ENCODE data around the gene ALKBH5. TPM values are rescaled to one million over a fixed set of nuclear protein-coding genes. Genes with fewer than 3 reads are reported as not detected.

The ALKBH5 gene
- total and polyA plus RNA-seq, 10 of the 15 experiments (the other 5 are each of a cell fraction or from before 2014, with no cell fraction given) = 13.7 to 99.9 (median 52.4) TPM

DNA sequence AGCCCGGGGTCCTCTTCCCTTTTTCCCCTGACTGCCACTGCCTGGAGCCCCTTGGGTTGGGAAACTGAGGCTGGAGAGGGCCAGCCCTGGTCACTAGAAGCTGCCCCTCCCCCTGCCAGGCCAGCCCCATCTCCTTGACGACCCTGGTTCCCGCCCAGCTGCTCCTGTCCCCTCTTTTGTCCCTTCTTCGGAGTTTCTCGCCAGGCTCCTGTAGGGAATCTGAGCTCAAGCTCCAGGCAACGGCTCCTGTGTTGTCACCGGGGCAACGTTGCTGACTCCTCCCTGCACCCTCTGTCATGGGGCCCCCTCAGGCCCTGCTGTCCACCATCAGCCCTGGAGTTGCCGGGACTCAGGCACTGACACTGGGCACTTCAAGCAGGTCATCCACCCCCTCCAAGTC lies 47.5 kb downstream of the ALKBH5 start:
- POLR2A ChIA-PET = no interaction called here

More for the DNA sequence above, 47.5 kb downstream of the ALKBH5 start:
- BruUV-seq (replicated peaks) = no TSS peak
- Histone ChIP-seq H3K27me3 (replicated peaks in 1 of 2; ENCODE audit: control insufficient read depth in 2 of 2, insufficient read depth in 2 of 2, low read length in 1 of 2) (no peaks in the 10 kb centered on the region), H4K20me1 (ENCODE audit: control insufficient read depth, insufficient read depth) (no peaks in the 10 kb centered on the region), H3K4me3 (no peak overlapping the region), H3K4me2 (ENCODE audit: control insufficient read depth, insufficient read depth) (no peak overlapping the region), H3K79me2 (ENCODE audit: control insufficient read depth, insufficient read depth, low read length) (no peaks in the 10 kb centered on the region), H3K4me1 (ENCODE audit: control insufficient read depth, insufficient read depth, low read length) (no peaks in the 10 kb centered on the region), H2AFZ (ENCODE audit: control insufficient read depth, low read depth, low read length) (no peak overlapping the region), H3K9me3 (replicated peaks; ENCODE audit: control insufficient read depth, insufficient read depth, low read length) (no peaks in the 10 kb centered on the region), H3K36me3 (ENCODE audit: control insufficient read depth in 2 of 2, insufficient read depth in 2 of 2, low read length in 1 of 2) (no peaks in the 10 kb centered on the region), H3K27ac (ENCODE audit: control insufficient read depth, insufficient read depth) (no peak overlapping the region), H3K9ac (ENCODE audit: control insufficient read depth, insufficient read depth, low read length) (no peak overlapping the region)
- ATAC-seq (no peak), DNase-seq (ENCODE audit: low read depth, low spot score) (no peak), FAIRE-seq (no peak)
- RAD21 ChIA-PET (ENCODE audit: unreplicated experiment) = no interaction called here
- in situ Hi-C loops (cut with MboI) (no loop called here), intact Hi-C loops (cut with micrococcal nuclease; ENCODE audit: unreplicated experiment) (no loop called here)
- CTCF ChIA-PET = no interaction called here
- WGBS (ENCODE audit: insufficient coverage, insufficient replicate concordance, low lambda C conversion rate, missing lambda C conversion rate) = 50% methylated on average over 9 of the region's 9 CpGs
- TF ChIP-seq EZH2 (IDR thresholded peaks at IDR 0.05; ENCODE audit: borderline replicate concordance, control insufficient read depth, low read depth, low read length) (no peak), MTA2 (IDR thresholded peaks at IDR 0.05; ENCODE audit: low read depth) (no peak), TCF7 (IDR thresholded peaks at IDR 0.05; ENCODE audit: borderline replicate concordance) (no peak), JUNB (IDR thresholded peaks at IDR 0.05) (no peak), BCLAF1 (IDR thresholded peaks at IDR 0.05) (no peak), TAF1 (IDR thresholded peaks at IDR 0.05; ENCODE audit: borderline replicate concordance, low read depth, low read length) (no peak), NR2C1 (IDR thresholded peaks at IDR 0.05) (no peak), RAD51 (IDR thresholded peaks at IDR 0.05) (no peak), BRCA1 (IDR thresholded peaks at IDR 0.05; ENCODE audit: low read depth, low read length) (no peak), NFYA (IDR thresholded peaks at IDR 0.05; ENCODE audit: borderline replicate concordance, low read depth, low read length) (no peak), HDGF (IDR thresholded peaks at IDR 0.05) (no peak), E2F8 (IDR thresholded peaks at IDR 0.05; ENCODE audit: low read depth, partially characterized antibody) (no peak), POU2F2 (IDR thresholded peaks at IDR 0.05; ENCODE audit: borderline replicate concordance, low read depth, low read length) (no peak), NR2C2 (IDR thresholded peaks at IDR 0.05; ENCODE audit: borderline replicate concordance, control insufficient read depth, insufficient read length, low read depth) (no peak), TCF3 (IDR thresholded peaks at IDR 0.05; ENCODE audit: borderline replicate concordance, insufficient read depth, low read depth, low read length) (no peak), PAX8 (IDR thresholded peaks at IDR 0.05) (no peak), POLR2AphosphoS5 (IDR thresholded peaks at IDR 0.05; ENCODE audit: low read length) (no peak)
- TF ChIP-seq, protein P1, sequence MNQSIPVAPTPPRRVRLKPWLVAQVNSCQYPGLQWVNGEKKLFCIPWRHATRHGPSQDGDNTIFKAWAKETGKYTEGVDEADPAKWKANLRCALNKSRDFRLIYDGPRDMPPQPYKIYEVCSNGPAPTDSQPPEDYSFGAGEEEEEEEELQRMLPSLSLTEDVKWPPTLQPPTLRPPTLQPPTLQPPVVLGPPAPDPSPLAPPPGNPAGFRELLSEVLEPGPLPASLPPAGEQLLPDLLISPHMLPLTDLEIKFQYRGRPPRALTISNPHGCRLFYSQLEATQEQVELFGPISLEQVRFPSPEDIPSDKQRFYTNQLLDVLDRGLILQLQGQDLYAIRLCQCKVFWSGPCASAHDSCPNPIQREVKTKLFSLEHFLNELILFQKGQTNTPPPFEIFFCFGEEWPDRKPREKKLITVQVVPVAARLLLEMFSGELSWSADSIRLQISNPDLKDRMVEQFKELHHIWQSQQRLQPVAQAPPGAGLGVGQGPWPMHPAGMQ (IDR thresholded peaks at IDR 0.05; ENCODE audit: borderline replicate concordance) = no peak
- SMC1A ChIA-PET (ENCODE audit: uncharacterized antibody, unreplicated experiment) = no interaction called here

Data from GM12878 (cell line).